NCI-H146 (cell line): ENCODE results near the gene FGF12.

Source experiments
- DNase-seq: peaks from one replicate; lab custom pipeline; 2025; lab: John Stamatoyannopoulos, UW

FGF12 gene

GRCh38 chr3:192494174-192494573 lies 233.2 kb downstream of the FGF12 start:
- no peak for DNase-seq

- DNase-seq, result no peak
Observed at GRCh38 chr3:192490720-192491119, 236.6 kb downstream of the FGF12 start.

DNA sequence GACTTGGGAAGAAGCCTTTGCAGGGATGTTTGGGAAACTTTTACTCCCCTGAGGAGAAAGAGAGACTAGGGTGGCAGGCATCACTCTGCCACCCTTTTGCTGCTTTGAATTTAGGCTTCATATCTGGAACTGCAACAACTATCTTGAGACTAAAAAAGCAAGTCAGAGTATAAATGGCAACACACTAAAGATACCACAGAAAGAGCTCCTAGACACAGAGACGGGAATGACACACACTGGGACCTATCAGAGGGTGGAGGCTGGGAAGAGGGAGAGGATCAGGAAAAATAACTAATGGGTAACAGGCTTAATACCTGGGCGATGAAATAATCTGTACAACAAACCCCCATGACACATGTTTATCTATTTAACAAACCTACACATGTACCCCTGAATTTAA lies 237.8 kb downstream of the FGF12 start:
- no peak for DNase-seq

GRCh38 chr3:192487033-192487432 lies 240.3 kb downstream of the FGF12 start:
- no peak for DNase-seq

GRCh38 chr3:192482809-192483208 lies 244.5 kb downstream of the FGF12 start:
- no peak for DNase-seq

DNA sequence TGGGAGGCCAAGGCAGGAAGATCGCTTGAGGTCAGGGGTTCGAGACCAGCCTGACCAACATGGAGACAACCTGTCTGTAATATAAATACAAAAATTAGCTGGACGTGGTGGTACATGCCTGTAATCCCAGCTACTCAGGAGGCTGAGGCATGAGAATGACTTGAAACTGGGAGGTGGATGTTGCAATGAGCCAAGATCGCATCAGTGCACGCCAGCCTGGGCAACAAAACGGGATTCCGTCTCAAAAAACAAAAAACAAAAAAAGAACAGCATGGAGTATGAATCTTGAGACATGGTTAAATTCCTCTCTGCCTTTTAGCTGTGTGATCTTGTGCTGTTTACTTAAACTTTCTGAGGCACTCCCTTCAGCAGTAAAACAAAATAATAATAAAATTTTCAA lies 244.9 kb downstream of the FGF12 start:
- DNase-seq, result no peak

- DNase-seq, result no peak
Observed at GRCh38 chr3:192481638-192482037, 245.7 kb downstream of the FGF12 start.

GRCh38 chr3:192467230-192468140 lies 259.9 kb downstream of the FGF12 start:
- peak; percentile 78 for DNase-seq

GRCh38 chr3:192449036-192449435 lies 278.3 kb downstream of the FGF12 start:
- peak; percentile 15 for DNase-seq

DNA sequence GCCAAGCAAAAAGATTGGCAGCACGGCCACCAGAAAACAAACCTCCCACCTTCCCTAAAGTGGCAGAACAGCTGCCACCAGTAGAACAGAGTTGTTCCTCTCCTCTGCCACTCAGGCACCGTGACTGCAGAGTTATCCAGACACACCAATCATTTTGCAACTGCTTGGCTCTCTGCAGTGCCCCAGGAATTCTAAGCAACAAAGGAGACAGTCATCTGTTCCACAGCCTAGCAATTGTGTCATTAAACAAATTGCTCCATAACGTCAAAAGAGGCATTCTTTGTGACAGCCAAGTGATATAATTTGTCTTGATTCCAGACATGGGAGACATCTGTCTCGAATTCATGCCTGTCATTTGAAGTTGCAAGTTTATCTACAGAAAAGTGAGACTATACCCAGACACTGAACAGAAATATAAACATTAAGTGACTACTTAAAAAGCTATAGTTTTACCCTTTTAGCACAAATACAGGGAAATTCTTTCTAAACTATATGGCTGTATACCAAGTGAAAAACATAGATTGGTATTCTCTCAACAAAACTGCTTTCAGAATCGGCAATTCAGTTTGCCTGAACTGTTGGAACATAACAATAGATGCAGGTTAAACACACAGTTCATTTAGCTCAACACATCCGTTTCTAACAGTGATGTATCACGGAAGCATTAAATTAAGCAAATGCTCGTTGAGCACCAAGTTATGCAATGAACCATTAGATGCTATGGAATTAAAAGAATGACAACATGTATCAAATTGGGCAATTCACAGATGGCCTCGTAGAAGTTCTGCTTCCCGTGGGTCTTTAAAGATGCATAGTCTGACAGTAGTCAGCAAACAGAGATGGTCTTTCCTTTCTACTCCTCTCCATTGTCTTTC lies 281.3 kb downstream of the FGF12 start:
- DNase-seq, result peak; percentile 84

- DNase-seq, result no peak
Observed at GRCh38 chr3:192444791-192445106, 282.6 kb downstream of the FGF12 start.

DNA sequence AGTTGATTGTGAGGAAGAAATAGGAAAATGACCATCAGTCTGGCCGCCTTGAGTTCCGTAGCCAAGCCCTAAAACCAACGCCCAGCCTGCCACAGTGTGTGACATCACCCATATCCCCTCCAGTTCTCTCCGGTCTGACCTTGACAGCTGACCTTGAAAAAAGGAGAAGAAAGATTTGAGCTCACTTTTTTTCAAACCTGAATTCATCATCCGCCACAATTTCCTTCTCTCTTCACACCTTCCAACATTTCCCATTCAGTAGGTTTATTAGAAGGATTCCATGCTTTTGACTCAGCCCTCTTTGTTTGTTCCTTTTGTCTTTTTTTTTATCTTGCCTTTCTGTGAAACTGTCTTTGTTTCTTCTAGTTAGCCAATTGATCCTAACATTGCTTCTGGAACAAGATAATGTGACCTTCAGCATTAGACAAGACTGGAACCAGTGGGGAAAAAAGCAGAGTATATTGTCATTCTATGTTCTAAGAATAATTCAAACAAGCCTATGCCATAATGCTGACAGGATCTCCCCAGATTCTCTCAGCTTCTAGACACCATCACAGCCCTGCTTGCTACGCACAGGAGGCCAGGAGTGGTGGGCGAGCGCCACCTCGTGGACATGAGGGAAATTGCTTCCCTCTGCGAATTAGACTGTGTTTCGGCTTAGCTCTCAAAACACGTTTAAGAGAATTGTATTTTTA lies 283.1 kb downstream of the FGF12 start:
- peak; percentile 70 for DNase-seq

DNA sequence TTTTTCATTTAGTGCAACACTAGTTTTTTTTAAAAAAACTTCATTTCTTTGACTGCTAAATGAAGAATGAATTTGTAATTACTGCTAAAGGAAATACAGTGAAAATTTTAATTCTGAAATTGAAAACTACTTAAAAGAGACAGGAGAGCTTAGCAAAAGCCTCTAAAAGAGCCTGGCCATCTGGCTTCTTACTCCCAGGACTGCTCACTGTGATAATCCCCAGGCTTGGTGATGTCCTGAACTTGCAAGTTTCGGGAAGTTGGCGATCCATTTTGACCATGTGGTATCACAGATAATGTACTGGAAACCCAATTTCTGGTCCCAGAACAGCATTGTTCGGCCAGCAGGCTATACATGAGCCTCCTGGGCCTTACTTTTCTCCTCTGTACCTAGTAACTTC lies 292.1 kb downstream of the FGF12 start:
- DNase-seq, result no peak

DNA sequence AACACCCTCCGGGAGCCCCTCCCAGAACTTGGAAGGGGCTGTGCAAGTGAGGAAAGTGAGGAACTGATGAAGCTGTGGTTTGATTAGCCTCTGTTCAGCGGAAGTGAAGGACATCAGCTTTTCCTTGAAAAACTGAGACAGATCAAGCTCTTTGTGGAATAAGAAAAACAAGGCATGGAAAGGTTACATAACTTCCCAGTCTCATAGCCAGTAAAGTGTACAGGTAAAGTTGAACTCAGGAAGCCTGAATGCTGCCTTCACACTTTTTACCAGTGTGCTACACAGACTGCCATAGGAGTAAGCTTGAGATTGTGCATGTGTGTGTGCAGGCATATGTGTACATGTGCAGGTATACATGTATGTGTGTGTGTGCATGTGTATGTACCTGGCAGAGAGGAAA lies 293.2 kb downstream of the FGF12 start:
- DNase-seq, result no peak

DNA sequence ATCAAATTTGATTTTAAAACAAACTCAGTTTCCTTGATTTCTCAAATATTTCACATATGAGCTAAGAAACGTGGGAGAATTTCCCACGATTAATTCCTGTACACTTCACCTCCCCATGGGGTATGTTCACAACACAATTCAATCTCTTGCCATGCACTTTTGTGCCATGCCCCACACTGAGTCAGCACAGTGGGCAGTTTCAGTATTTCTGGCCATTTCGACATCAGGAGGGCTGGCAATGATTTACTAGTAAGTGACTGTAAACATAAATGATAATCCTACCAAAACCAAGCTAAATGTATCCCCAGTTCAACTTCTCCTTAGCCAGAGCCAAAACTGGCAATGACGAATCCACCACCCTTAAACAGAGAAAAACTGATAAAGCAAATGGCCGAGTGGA lies 293.6 kb downstream of the FGF12 start:
- DNase-seq, result no peak

- DNase-seq, result peak; percentile 47
Observed at GRCh38 chr3:192422997-192423342, 304.4 kb downstream of the FGF12 start.

DNA sequence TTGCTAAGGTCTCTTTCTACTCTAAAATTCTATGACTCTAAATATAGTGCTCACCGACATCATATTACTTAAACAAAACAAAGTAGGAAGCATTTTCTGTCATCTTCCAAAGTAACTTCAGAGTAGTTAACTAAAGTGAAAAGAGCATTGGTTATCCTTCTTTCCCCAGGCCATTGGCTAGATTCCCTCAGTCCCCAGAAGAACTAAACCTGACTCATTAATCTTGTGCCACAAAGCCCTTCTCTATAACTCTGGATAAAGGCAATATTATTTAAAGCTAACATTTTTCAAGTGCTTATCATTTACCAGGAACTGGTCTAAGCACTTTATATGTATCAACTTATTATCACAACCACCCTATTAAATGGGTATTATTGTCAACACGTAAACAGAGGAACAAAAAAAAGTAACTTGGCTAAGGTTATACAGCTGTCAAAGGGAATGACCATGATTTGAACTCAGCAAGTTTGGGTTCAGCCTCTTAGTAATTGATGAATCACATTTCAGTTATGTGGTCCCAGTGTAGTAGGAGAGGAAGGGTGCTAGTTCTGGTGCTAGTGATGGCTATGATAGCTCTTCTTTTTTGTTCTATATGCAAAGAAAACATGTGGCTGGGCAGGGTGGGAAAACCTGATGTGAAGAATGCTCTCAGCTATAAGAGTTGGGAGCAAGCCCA lies 304.9 kb downstream of the FGF12 start:
- no peak for DNase-seq

GRCh38 chr3:192419312-192419711 lies 308.0 kb downstream of the FGF12 start:
- DNase-seq, result no peak

GRCh38 chr3:192417559-192418055 lies 309.7 kb downstream of the FGF12 start:
- DNase-seq, result no peak

DNA sequence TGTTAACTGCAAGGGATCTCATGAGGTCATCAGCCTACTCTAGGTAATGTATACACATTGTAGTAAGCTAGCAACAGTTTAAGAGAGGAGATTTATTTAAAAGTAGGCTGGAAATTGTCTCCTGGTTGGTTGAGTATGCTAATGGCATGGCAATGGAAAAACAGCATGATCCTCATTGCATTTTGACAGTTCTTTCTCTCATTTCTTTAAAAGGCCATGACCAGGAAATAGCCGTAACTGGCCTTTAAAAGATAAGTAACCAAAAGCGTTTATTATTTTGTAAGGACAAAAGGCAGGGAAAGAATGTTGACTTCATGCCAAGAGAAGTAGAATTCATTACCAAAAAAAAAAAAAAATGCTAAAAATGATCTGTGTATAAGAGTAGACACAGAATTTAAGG lies 310.3 kb downstream of the FGF12 start:
- DNase-seq, result peak; percentile 43

DNA sequence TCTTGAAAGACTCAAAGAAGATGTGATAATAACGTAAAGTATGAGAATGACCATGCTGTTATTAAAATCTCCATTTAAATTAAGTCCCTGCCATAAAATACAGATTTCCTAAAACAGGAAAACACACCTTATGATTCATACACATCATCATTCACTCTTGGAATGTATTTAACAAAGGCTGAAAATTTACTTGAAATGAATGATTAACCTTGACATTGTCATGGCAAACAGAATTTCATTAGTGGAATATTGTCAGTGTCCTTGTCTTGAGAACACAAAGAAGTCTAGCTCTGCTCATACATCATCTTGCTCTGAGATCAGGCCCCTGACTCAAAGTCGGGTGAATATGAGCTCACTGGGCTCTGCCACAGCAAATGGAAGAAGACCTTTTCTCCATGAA lies 313.9 kb downstream of the FGF12 start:
- no peak for DNase-seq

- DNase-seq, result no peak
Observed at GRCh38 chr3:192410684-192410960, 316.7 kb downstream of the FGF12 start.
